Kasumi-1 (cell line): ENCODE measurements around the gene MAGI2.

ENCODE experiments used
- DNase-seq, 2 experiments: peaks; one replicate each; lab custom pipeline; 2025; lab: John Stamatoyannopoulos, UW

MAGI2 gene

DNA sequence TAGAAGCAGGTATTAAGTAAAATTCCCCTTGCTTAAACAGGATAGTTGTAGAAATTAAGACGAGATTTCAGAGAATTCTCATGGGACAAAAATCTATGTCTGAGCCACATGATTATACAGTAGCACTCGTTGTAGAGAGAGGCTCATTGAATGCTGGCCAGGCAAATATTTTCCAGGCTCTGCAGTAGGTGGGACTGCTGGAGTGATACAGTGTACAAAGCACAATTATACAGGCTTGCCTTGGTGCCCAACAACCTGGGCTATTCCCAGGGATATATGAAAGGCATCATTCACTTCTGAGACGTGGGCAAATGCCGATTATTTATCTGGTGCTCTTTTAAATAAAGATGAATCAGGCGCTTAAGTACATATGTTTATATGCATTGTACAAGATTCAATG lies 1274.3 kb downstream of the MAGI2 start:
- no peak for DNase-seq

DNA sequence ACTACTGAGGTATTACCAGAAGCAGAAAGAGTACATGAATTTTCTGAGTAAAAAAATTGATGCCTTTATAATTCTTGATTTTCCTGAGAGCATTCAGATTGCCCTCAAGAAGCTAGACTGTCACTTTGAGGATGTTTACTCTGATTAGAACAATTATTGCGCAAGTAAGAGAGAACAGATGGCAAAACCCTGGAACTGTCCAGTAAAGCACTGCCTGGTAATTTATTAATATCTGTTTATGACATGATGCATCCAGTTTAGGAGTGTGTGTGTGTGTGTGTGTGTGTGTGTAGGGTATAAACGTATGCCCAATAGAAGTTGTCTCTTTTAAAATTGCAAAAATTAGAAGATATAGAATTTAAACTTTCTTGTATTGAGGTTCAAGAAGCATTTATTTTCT lies 1275.1 kb downstream of the MAGI2 start:
- DNase-seq: no peak

DNA sequence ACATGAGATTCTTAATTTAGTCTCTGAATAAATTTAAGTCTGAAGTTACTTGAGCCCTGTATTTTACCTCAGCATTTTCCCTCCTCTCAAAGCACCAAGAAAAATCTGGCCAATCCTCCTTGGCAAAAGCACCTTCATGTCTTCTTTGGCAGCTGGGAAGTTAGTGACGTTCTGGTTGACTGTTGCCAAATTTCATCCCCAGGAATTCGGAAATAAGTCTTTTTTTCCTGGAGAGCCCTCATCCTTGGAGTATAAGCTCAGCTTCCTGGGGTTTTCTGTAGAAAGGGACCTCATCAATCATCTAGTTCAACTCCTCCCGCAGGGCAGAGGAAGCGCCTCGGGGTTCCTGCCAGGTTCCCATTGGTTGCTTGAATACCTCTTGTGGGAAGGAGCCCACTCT lies 1277.3 kb downstream of the MAGI2 start:
- DNase-seq: no peak

DNA sequence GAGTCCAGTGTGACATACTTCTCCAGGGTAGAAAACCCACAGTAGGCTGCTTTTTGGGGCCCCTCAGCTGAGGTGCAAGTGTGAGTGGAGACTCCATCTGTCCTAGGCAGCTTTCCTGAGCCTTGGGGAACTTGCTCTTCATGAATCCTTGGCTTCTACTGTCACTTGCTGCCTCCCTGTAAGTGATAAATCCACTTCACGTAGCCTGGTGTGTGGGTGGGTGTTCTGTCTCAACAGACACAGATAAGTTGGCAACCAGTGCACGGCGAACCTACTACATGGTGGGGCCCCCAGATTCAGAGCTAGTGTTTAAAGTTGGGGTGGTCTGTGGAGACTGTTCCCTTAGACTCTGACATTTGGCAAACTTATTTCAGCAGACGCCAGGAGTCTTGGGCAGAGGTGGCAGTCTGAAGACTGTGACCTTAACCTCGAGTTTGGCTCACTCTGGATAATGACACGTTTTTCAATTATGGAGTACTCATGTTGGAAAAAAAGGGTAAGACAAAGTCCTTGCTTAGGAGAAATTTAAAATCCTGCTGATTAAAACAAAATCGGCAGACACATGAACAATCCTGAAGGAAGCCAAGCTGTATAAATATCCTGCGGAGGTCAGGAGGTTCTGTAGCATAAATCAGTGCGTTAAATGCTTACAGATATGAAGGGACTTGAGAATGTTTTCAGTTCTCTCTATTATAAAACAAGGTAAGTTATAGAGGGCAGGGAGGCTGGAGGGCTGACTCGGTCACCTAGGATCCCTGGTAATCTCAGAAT lies 1278.0 kb downstream of the MAGI2 start:
- no peak for DNase-seq

DNA sequence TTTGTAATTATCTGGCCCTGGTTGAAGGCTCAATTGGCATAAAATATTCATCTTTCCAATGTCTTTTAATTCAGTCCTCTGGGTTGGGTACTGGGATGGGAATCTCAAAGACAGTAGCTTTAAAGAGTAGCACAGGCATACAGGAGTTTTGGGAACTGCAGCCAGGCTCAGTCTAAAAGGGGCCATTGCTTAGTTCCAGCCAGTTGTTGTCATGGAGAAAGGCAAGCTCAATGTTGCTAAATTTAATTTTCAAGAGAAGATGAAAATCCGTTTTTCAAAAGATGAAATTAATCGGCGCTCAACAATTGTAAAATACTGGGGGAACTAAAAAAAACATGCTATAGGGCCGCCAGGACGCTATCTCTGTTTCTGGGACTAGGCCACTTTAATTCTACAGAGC lies 1279.8 kb downstream of the MAGI2 start:
- no peak for DNase-seq

DNA sequence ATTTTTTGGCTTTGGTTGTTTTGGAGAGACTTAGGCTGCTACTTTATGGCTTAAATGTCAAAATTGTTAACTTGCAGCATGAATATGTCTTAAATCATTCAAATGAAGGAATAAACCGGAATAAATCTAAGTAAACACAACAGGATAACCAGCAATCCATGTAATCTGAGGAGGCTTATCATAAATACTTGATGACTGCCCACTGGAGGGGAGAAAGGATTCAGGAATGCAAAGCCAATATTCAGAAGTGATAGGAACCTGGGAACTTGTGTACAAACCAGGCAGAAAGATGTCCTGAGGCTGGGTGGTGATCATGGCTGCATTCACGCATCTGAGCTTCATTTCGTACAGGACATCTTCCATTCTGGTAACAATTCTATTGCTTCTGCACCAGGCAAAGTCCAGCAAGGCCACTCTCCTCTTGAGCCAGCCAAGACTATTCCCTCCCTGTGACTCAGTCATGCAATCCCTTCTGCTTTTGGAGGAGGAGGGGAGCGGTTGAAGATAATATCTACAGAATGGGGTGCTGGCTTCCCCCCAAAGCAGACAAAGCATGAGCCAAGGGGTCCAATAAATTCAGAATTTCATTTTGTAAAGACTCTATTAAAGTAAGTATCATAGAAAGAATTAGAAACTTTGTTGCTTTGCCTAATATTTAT lies 1280.4 kb downstream of the MAGI2 start:
- no peak for DNase-seq

DNA sequence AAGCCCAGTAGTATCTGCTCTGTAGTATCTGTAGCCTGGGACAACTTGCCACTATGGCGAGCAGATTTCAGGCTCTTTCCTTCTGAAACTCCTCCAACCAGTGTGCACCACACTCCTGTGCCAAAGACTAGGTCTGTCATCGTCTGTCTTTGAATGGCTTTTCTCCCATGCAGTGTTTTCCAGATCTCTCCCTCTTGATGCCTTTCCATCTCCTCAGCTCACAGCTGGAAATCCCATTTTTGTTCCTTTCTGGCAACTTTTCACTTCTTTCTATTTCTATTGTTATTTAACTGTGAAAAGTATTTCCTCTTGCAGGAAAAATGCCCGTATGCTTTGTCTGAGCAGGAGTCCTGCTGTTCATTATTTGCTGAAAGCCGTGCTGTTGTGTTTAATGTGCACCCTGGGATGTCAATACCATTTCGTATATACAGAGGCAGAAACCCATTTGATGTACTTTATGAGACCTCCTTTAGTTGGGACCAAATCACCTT lies 1281.2 kb downstream of the MAGI2 start:
- no peak for DNase-seq

DNA sequence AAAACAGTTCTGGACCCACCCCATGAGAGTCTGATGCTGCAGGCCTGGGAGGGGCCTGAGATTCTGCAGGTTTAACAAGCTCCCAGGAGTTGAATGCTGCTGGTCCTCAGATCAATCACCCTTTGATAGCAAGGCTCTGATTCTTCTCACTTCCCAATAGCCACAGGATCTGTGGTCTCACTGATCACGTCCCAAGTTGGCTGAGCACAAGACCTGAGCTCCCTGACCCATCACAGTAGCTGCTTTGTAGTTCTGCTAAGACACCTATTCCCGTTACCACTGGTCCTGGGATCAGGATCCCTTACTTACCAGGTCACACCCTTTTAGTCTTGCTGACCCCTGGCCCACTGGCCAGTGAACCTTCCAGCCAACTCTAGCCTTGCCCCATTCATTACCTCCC lies 1282.1 kb downstream of the MAGI2 start:
- no peak for DNase-seq

DNA sequence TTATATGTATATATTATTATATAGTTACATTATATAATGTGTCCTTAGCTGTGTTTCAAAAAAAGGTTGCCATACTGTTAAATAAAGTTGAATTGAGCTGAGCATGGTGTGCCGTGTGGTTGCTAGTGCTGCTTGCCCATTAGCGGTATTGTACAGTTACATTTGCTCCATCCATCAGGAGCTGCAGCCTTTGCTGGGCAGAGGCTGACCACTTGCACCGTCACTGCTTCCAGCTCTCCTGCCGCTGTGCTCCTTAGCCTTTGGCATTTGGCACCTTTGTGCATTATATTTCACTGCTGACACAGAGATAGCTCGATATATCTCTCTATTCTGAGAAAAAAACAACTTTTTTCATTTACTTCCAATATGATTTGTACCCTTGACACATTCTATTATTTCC lies 1282.7 kb downstream of the MAGI2 start:
- DNase-seq: no peak

DNA sequence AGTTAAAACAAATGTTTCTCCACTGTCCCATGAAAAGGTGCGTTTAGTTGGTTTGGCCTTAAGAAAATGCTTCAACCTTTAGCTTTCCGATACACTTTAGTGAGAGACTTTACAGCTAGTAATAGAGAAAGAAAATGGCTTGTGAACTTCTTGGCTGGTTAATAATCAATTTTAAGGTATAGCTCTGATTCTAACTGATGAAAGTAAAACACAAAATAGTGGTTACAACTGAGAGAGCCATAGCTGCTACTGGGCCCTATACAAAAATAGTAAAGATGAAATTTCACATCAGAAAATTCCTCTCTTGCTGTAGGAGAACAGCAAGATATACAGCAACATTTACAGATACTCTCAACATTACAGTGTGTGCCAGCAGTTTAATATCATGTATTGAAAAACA lies 1283.5 kb downstream of the MAGI2 start:
- DNase-seq: no peak

DNA sequence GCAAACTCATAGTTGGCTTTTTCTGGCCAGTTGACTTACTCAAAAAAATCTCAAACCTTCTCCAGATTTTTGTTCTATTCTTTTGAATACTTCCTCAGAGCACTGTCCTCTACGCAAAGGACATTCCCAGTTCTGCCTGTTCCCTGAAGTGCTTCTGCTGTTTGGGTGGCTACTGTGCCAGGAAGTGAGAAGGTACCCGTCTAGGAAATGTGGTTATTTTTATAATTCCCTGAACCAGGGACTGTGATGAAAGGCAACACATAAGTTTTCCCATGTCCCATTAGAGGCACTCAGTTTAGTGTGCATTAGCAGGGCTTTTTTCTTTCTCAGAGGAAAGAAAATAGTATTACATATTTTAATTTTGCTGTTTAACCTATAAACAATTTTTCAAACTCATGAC lies 1284.6 kb downstream of the MAGI2 start:
- DNase-seq: no peak

DNA sequence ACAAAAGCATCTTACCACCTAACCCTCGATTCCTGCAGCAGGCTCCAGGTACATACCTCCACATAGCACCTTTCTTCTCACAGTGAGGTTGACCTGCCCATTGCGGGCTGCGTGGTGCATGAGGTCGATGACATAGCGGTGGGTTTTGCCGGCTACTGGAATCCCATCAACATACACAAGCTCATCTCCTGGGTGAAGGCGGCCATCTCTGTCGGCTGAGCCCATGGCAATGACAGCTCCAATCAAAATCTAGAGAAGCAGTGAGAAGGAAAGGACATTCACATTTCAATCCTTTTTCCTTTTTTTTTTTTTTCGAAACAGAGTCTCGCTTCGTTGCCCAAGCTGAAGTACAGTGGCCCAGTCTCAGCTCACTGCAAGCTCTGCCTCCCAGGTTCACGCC lies 1285.6 kb downstream of the MAGI2 start:
- no peak for DNase-seq

DNA sequence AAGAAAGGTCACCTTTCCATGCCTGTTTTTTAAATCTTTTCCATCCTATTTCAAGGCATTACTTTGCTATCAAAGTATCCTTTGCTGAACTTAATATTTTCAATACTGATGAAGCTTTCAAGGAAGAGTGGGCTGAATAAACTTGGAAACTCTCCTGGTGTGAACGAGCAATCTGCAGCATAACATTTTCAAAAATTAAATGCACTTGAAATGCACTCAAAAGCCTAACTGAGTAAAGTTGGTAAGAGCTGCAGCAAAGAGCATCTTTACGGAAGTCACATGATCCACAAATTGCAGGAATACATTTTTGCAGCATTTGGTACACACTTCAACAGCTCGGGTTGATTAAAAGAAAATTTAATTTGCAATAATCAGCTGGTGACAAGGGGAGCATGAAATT lies 1287.6 kb downstream of the MAGI2 start:
- DNase-seq: no peak

DNA sequence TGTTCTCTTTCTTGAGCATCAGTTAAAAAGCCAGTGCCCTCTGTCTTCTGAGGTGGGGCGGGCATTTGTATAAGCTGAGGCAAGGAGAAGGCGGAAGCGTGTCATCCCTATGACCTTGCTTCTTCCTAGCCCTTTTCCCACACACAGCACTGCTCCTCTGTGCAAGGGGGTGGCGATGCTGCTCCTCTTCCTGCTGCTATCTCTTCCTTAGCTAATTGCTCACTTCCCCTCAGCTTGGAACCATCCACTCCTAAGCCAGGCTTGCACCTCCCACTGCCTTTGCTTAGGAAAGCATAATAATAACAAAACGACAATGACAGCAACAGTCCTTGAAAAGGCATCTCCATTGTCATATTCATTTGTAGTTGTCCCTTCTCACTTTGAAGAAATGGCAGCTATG lies 1288.0 kb downstream of the MAGI2 start:
- DNase-seq: no peak

DNA sequence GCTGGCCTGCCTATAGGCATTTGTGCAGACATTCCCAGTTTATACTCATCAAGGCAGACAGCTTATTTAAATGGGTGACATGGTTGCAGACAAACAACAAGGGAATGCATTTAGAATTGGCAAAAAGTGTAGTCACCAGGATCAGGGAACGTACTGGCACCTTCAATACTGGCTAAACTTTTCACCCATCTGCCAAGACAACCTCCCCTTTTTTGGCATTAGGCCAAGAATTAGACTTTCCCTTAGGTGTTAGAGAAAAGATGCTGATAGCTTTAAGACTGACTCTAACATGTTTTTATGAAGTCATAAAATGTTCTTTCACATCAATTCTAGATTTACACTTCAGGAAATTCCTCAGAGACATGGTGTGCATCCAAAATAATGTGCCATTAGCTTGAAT lies 1289.0 kb downstream of the MAGI2 start:
- no peak for DNase-seq

DNA sequence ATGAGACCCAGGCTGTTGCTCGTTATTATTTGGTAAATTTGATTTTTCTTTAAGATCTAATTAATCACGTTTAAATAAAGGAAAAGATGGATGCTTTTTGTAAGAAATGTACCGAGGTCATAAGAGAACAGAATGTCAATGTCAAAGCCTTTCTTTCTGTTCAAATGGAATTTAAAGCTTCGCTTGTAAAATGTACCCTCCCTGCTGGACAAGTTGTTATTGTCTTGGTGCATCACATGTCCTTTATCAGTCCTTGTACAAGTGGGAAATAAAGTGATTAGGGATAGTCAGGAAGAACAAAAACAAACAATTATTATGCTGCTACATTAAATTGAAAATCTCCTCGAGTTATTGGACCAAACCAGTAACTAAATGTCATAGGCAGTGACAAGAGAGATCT lies 1291.7 kb downstream of the MAGI2 start:
- no peak for DNase-seq

DNA sequence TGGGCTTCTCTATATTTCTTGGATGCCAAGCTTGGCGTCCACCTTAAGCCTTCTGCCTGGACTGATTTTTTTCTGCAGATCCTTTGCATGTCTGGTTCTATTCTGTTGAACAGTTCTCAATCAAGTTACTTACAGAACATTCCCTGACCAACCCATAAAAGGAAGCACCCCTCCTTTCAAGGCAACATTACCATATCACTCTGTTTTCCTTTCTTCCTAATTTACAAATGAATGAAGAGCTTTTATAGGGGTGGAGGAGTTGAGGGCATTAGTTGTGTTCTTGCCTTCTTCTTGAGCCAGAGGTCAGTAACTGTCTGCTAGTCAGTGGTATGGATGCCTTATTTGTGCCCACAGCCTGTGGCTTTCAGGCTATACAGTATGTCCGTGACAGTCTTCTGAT lies 1293.9 kb downstream of the MAGI2 start:
- no peak for DNase-seq

DNA sequence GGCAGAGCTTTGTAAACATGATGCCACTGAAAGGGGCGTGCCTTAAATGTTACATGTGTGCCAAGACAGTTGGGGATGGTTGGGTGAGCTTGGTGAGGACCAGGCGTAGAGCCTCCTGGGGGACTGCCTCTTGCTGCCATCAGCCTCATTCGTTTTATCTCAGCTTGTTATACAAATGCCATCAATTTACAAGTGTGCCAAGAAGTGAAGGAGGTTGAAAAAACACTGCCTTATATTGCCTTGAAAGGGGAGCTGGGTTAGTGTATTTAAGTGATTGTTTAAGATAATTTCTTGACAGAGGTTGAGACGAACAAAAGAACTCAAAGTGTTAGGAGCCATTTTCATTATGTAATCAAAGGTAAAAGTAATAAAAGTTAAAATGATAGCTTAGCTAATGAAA lies 1300.2 kb downstream of the MAGI2 start:
- DNase-seq: no peak

DNA sequence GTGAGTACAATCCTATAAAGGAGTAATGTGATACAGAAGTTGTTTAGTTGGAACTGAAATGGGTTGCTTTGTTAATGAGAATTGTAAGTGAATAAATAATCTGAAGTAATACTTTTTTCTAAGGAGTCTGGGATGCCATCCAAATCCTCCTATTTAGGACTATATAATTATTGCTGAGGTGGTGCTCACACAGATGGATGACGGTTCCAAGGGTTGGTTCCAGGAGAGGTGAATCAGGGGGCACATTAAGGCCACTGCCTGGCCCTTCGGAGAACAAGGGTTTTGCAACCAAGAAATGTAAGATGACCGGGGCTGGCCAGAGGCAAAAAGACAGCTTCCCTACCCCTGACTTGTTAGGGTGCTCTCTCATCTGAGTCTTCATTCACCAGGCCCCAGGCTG lies 1302.2 kb downstream of the MAGI2 start:
- DNase-seq: no peak

DNA sequence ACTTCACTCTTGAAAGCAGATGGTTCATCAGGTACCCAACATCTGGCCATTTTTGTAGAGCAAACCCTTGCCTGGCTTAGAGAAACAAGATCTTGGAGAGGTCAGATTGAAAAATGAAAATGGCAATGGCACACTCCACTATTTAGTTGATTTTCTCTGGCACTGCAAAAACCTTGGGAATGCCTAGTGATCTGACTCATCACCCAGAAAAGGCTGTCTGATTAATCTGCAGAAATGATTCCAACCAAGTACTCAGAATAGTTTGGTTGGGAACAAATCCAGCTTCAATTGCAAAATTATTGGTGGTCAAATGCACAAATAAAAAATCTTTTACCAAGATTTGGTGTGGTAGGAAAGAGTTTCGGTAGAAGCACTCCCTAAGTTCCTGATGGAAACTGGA lies 1303.7 kb downstream of the MAGI2 start:
- DNase-seq: no peak

DNA sequence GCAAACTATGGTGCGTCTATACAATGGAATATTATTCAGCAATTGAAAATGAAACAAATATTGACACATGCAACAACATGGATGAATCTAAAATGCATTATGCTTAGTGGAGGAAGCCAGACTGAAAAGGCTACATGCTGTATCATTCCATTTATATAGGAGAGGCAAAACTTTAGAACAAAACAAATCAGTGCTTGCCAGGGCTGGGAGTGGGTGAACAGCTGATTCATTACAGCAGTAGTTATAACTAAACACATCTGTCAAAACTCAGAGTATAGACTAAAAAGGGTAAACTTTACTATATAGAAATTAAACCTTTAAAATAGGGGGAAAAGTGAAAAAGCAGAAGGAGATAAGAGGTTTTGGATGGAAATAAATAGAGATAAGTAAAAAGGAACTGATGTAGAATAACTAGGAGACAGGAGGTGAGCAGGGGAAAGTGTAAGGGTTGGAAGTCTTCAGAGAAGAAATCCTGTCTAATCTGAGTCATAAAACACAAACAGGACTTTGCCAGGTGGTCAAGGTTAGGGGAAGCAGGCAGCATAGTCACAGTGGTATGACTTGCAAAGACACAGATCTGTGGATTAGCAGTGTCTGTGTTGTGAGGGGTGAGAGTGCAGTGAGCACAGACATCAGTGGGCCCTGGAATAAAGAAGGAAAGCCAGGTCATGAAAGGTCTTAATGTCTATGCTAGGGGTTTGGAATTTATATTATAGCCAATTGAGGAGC lies 1305.1 kb downstream of the MAGI2 start:
- no peak for DNase-seq

DNA sequence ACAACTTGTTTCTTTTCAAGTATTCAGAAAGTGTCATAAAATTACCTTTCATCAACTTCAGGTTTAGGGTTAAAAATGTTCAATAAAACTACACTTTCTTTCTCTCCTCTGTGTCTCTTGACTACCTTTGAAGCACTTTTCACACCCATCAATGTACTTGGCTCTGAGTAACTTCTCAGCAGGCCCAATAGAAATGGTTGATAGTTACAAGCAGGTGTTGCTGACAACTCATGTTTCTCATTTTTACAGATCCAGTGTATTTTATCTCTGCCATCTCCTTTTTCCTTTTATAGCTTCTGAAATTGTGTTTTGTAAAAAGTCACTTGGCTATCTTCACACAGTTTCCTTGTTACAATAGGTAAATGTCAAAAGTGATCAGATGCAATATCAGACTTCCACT lies 1306.9 kb downstream of the MAGI2 start:
- DNase-seq: no peak

DNA sequence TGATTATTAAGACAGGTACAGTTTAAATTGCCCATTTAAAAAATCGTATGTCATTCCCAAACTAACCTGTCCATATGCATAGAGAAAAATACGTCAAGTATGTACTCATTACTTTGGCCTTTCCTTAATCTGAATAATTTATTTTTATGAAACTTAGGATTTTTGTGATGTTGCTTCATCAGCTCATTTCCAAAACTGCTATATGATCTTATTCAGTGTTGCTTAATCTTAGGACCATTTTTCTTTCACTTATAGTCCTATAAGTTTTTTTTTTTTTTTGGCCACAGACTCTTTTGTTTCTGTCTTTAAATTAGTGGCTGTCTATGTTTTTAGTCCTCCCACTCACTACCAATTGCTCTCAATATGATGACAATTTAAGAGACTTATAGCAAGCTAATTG lies 1309.8 kb downstream of the MAGI2 start:
- DNase-seq: no peak
